NCI-H774 (cell line): ENCODE measurements around the gene ZNF318.
"Not testable (repeated sequence)": the region's sequence is repeated elsewhere in the genome, so short reads cannot be mapped to it uniquely, and the experiment has no call there.

Source experiments
- DNase-seq: peaks from one replicate; lab custom pipeline; 2025; lab: John Stamatoyannopoulos, UW

Gene ZNF318, protein sequence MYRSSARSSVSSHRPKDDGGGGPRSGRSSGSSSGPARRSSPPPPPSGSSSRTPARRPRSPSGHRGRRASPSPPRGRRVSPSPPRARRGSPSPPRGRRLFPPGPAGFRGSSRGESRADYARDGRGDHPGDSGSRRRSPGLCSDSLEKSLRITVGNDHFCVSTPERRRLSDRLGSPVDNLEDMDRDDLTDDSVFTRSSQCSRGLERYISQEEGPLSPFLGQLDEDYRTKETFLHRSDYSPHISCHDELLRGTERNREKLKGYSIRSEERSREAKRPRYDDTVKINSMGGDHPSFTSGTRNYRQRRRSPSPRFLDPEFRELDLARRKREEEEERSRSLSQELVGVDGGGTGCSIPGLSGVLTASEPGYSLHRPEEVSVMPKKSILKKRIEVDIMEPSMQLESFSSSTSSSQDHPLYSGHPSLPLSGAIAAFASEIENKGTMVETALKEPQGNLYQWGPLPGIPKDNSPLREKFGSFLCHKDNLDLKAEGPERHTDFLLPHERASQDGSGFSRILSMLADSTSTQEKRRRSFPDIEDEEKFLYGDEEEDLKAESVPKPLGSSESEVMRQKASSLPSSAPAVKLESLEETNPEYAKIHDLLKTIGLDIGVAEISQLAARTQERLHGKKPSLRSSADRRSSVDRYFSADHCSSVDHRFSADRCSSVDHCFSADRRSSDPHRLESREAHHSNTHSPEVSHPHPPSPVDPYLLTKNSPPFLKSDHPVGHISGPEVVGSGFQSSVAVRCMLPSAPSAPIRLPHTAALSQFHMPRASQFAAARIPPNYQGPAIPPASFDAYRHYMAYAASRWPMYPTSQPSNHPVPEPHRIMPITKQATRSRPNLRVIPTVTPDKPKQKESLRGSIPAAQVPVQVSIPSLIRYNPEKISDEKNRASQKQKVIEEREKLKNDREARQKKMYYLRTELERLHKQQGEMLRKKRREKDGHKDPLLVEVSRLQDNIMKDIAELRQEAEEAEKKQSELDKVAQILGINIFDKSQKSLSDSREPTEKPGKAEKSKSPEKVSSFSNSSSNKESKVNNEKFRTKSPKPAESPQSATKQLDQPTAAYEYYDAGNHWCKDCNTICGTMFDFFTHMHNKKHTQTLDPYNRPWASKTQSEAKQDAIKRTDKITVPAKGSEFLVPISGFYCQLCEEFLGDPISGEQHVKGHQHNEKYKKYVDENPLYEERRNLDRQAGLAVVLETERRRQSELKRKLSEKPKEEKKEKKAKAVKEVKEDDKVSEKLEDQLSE (N-terminal part only)

DNA sequence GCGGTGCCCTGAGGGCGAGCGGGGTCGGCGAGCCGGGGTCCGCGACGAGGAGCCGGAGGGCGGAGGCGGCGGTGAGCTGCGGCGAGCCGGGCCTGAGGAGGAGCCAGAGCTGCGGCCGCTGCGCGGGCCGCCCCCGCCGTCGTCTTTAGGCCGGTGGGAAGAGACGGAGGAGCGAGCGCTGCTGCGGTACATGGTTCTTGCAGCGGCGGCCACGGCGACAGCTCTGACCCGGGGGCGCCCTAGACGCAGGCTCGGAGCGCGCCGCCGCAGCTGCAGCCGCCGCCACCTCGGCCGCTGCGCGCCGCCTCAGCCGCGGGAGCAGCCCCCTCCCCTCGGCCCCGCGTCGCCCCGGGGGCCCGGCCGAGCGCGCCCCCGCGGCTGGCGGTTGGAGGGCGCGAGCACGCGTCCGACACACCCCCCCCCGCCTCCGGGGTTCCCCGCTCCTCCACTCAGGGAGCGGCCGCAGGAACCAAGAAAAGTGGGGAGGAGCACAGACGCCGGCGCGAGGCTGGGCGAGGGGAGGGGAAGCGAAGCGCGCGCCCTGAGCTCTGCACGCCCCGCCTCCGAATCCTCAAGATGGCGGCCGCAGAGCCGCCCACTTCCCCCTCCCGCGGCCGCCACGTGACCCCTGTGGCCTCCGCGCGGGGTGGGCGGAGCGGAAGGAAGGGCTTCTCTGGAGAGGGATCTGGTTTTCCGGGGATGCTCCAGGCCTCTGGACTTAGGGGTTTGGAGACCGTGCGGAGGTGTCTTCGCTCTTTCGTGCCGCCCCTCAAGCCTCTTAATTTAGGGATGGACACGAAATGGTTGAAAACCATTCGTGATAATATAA lies at the start of gene ZNF318:
Gene ZNF318 (minus strand): TSS at position 474 of the 829 bp plus-strand sequence. CDS start 282 bp downstream, at position 192.
- peak; percentile 97 for DNase-seq

DNA sequence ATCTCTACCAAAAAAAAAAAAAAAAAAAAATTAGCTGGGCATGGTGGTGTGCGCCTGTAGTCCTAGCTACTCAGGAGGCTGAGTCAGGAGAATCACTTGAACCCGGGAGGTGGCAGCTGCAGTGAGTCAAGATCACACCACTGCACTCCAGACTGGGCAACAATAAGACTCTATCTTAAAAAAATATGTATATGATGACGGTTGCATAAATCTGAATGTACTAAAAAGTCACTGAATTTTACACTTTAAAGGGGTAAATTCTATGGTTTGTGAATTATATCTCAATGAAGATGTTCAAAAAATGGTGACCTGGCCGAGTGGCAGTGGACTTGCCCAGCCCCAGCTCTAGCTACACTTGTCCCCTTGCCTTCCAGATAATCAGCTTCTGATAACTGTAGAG lies 47.5 kb upstream of the ZNF318 start:
- no peak for DNase-seq

DNA sequence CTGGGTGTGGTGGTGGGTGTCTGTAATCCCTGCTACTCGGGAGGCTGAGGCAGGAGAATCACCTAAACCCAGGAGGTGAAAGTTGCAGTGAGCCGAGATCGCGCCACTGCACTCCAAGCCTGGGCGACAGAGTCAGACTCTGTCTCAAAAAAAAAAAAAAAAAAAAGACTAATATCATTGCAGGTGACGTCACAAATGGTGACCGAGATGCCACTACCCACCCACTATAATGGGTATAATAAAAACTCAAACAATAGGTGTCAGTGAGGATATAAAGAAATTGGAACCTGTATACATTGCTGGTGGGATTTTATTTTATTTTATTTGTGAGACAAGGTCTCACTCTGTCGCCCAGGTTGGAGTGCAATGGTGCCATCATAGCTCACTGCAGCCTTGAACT lies 45.8 kb upstream of the ZNF318 start:
- DNase-seq, result not testable (repeated sequence)

DNA sequence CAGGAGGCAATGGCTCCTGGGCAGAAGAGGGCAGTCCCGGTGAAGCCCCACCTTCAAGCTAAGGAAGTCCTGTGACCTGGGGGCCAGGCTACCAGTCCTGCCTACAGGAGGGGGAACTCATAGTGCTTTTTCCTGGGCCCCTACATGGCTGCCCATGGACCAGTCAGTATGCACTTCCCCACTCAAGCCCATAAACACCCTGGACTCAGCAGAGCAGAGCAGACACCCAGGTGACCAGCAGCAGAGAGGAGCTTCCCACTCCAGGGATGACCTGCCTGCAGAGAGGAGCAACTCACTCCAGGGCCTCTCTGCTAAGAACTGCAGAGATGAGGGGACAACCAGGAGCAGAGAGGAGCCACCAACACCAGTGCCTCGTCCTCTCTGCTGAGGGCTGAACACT lies 43.6 kb upstream of the ZNF318 start:
- no peak for DNase-seq

DNA sequence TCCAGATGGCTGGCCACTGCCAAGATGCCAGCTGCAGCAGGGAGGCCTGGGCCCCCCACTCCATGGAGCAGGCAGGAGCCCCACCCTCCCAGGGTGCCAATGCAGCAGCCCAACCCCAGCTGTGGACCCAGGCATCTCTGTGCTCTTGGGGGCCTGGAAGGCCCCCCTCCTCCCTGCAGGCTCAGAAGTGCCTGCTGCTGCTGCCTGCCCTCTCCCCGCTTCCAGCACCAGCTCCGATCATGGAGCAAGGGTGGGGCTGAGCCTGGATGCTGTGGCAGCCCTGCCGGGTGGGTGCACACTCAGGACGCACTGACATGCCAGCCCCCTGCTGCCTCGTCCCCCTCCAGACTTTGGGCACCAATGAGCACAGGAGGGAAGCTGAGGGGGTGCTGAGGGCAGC lies 43.1 kb upstream of the ZNF318 start:
- DNase-seq, result no peak

DNA sequence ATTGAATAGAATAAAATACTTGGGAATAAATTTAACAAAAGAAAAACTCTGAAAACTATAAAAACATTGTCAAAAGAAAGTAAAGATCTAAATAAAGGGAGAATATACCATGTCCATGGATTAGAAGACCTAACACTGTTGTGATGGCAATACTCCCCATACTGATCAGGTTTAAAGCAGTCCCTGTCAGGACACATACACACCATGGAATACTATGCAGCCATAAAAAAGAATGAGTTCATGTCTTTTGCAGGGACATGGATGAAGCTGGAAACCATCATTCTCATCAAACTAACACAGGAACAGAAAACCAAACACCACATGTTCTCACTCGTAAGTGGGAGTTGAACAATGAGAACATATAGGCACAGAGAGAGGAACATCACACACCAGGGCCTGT lies 41.3 kb upstream of the ZNF318 start:
- not testable (repeated sequence) for DNase-seq

DNA sequence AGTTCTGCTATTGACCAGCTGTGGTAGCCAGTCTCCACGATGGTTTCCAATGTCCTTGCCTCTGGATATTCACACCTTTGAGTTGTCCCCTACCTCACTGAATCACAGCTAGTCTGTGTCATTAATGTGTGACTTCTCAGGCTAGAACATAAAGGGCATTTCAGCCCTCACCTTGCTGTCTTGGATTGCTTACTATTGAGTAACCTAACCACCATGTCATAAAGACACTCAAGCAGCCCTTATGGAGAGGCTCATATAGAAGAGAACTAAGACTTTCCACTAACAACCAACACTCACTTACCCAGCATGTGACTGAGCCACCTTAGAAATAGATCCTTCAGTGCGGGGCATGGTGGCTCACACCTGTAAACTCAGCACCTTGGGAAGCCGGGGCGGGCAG lies 38.8 kb upstream of the ZNF318 start:
- DNase-seq, result no peak

DNA sequence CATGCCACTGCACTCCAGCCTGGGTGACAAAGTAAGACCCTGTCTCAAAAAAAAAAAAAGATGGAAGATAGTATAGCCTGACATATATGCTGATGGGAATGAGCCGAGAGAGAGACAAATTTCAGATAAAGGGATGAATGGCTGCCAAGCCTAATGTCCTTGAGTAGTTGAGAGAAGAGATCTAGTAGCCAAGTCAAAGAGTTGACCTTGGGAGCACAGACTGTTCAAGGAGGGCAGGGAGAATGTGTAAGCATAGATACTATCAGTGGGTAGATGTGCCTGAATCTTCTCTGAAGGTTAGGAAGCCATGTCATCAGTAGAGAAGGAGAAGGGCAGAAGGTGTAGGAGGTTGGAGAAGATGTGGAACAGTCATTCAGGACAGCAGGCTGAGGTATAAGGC lies 37.8 kb upstream of the ZNF318 start:
- DNase-seq, result no peak

DNA sequence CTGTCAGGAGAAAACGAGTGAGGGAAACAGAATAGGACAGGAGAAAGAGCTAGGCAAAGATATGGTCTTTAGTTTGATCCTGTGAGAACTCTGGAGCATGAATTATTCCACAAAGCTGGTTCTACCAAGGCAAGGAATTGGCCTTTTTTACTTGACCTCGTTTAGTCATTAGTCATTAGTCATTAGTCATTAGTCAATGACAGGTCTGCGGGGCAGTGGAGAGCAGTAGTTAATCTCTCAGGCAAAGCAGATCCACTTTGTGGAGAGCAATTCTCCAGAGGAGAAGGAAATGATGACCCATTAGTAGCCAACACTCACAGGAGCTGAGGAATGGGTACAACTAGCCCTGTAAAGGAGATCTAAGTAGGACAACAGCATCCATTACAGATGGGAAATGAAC lies 35.9 kb upstream of the ZNF318 start:
- DNase-seq, result no peak

DNA sequence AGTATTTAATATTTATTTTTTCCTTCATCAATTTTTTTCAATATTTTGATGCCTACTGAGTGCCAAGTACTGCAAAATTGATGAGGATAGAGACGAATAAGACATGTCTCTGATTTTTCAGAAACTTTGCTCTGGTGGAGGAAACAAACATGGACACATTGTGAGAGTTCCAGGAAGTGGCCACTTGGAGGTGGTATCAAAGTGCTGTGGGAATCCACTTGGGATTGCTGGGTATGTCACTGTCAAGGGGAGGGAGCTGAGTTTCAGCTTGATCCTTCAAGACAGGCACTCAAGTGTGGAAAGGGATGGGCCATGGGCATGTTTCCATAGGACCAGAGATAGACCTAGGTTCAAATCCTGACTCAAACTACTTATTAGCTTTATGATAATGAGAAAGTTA lies 33.4 kb upstream of the ZNF318 start:
- DNase-seq, result no peak

DNA sequence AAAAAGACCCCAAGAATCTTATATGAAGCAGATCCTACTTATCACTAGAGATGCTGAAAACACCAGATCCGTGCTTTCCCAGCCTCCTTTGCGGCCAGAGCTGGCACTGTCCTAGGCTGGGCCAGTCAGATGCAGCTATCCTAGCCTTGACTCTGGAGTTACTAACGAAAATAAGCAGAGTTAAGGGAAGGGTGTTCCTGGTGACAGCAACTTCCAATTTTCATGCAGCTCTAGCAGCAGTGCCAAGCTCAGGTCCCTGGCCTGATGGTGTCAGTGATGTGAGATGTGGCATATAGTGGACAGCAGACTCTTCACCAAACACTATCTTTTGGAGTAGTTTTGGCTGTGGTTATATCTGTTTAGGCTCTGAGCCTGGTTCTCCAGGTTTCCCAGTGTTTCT lies 32.3 kb upstream of the ZNF318 start:
- DNase-seq, result no peak

DNA sequence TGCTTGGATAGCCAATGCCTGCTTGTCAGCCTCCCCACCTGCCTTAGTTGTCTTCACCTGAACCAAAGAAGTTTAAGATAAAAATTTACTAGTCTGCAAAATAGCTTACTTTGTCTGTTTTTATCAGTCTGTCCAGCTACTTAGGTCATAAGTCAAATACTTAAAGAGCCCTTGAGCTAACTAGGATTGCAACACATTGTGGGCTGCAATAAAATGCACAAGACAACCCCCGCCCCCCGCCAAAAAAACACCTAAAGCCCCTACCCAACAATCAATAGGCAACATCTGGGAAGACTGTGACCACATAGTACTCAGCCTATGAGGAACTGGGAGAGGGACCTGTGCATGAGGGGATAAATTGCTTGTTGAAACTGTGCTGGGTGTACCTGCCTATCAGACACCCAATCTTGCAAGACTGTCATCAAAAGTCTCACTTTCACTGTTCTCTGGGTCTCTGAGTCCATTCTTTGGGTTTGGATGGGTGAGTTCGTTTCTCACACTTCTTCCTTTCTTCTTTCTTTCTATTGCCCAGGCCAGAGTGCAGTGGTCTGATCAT lies 30.6 kb upstream of the ZNF318 start:
- no peak for DNase-seq

DNA sequence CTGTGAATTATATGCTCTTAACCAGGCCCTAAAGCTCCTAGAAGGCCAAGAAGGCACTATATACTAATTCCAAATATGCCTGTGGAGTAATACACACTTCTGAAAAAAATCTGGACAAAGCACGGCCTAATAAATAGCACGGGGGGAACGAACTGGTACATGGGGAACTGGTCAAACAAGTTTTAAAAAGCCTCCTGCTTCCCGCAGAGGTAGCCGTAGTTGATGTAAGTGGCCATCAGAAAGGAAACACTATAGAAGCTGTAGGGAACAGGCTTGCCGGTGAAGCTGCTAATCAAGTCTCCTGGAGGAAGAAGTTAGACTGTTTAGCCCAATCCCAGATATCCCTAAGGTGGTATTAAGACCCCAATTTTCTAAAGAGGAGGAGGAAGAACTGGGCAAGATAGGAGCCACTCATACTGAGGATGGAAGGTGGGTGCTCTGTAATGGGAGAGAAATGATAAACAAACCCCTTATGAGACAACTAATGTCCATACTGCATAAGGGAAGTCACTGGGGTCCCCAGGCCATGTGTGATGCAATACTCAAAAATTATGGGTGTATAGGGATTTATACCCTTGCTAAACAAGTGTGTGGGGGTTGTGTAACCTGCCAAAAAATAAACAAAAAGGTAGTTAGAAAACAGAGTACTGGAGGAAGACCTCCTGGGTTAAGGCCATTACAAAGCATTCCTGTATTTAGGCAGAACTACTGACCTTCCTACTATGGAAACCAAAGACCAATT lies 27.1 kb upstream of the ZNF318 start:
- DNase-seq, result peak; percentile 45

DNA sequence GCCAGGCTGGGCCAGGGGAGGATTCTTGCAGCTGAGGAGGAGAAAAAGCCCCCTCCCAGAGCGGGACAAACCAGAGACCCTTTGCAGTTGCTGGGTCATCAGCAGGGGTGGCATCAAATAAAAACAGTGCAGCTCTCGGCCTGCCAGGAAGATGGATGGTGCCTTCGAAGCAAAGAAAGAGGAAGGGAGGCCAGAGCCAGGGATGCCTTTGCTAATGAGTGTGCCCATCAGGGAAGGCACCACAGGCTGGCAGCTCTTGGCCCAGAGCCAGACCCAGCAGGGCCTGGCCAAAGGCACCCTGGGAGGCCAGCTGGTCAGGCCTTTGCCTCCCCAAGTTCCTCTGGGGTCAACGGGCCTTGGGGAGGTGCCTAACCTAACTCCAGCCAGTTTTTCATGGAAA lies 26.3 kb upstream of the ZNF318 start:
- peak; percentile 28 for DNase-seq

DNA sequence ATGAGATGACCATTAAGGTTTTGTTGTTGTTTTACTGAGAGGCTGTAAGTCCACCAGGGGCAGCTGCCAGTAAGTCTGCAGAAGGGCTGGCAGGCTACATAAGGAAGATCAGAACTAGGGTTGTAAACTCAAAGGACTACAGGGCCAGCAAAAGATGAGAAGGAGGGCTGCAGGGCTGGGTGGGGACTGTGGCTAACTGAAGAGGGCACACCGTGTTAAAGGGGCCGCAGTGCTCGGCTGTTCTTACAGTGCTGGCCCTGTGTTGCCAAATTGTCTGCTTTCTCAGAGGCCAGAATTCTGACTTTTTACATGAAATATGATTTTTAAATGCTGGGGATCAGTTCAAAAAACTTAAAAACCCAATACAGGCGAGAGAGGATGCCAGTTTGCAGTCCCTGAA lies 25.5 kb upstream of the ZNF318 start:
- no peak for DNase-seq

DNA sequence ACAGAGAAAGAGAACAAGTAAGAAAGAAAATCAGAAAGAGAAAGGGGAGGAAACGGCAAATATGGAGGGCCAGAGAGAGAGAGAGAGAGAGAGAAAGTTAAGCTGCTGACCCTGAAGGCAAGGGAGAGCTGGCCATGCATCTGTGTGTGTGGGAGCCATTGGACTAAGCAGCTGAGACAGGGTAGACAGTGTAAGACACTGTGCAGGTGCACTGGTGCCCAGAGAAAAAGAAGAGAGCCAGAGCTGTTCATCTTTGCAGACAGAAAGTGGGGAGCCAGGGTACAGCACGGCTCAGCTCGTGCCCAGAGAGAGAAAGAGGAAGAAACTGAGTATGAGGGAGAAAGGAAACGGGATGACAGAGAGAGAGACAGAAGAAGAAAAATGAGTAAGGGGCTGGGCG lies 24.2 kb upstream of the ZNF318 start:
- DNase-seq, result no peak

DNA sequence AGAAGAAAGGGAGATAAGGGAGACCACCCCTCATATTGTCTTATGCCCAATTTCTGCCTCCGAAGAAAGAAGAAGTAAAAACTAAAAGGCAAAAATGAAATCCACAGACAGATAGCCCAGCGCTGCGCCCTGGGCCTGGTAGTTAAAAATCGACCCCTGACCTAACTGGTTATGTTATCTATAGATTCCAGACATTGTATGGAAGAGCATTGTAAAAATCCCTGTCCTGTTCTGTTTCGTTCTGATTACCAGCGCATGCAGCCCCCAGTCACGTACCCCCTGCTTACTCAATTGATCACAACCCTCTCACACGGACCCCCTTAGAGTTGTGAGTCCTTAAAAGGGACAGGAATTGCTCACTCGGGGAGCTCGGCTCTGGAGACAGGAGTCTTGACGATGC lies 23.7 kb upstream of the ZNF318 start:
- not testable (repeated sequence) for DNase-seq

DNA sequence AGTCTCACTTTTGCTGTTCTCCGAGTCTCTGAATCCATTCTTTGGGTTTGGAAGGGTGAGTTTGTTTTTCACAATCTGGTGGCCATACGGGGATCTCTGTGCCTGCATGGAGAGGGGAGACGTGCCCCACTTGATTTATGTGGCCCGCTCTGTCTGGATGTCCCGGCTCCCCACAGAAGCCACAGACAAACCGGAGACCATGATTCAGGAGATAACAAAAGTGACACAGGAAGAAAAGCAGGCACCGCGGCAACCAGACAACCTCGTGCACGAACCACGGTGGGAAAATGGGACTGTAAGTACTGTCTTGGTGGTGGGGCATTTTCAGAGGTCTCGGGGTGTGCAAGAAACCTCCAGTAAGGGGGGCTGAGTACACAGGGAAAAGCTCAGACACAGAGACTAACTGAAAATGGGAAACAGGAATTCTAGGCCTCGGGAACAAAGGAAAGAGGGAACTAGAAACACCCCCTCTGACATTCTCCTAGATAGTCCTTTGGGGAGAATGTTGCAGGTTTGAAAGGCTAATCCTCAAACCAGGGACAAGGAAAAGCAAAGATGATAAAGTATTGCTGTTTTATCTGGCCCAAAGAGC lies 22.1 kb upstream of the ZNF318 start:
- DNase-seq, result no peak

DNA sequence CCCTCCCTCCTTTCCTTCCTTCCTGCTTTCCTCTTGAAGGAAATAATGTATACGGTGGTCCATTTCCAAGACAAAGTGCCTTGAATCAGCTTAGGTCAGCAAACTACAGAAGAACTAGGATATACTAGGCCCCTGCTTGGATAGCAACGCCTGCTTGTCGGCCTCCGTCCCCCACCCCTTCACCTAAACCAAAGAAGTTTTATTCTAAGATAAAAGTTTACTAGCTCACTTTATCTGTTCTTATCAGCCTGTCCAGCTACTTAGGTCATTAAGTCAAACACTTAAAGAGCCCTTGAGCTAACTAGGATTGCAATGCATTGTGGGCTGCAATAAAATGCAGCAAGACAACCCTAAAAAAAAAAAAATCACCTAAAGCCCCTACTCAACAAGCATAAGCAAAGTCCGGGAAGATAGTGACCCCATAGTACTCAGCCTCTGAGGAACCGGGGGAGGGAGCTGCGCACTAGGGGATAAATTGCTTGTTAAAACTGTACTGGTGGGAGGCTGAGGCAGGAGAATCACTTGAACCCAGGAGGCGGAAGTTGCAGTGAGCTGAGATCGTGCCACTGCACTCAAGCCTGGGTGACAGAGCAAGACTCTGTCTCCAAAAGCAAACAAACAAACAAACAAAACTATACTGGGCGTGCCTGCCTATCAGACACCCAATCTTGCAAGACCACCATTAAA lies 21.4 kb upstream of the ZNF318 start:
- not testable (repeated sequence) for DNase-seq
